ENCODE measurements around the gene CRELD1. TPM values are rescaled to one million over a fixed set of nuclear protein-coding genes. Genes with fewer than 3 reads are reported as not detected.

CRELD1 gene
- total and polyA plus RNA-seq, 2 of the 13 experiments (the other 11 are each of a cell fraction or from before 2014, with no cell fraction given), result 27.1 to 61.9 TPM

- TF ChIP-seq SP140L (CRISPR knock-in tag; IDR thresholded peaks at IDR 0.05; ENCODE audit: borderline replicate concordance) (no peak), AHR (CRISPR knock-in tag; IDR thresholded peaks at IDR 0.05) (peak; percentile 8; the same call in 1 of the 2 replicates), ZMYM4 (CRISPR knock-in tag; IDR thresholded peaks at IDR 0.05) (peak; percentile 94), EP300 (IDR thresholded peaks at IDR 0.05; ENCODE audit: low read depth in 2 of 2, low read length in 2 of 2) (peak; percentile 23 to 31; a peak in 2 of 4 replicates), EP300 (CRISPR knock-in tag; IDR thresholded peaks at IDR 0.05; ENCODE audit: borderline replicate concordance) (no peak), ZBTB7B (CRISPR knock-in tag; IDR thresholded peaks at IDR 0.05) (no peak), GZF1 (CRISPR knock-in tag; IDR thresholded peaks at IDR 0.05) (no peak), MAF1 (CRISPR knock-in tag; IDR thresholded peaks at IDR 0.05; ENCODE audit: borderline replicate concordance) (peak; percentile 75; the same call in 1 of the 2 replicates), ELF3 (CRISPR knock-in tag; IDR thresholded peaks at IDR 0.05) (peak; percentile 59), BRCA1 (CRISPR knock-in tag; IDR thresholded peaks at IDR 0.05) (no peak; the same call in 1 of the 2 replicates), EED (CRISPR knock-in tag; IDR thresholded peaks at IDR 0.05) (no peak), ADNP (CRISPR knock-in tag; IDR thresholded peaks at IDR 0.05) (peak; percentile 33; the same call in 1 of the 2 replicates), ZSCAN25 (CRISPR knock-in tag; IDR thresholded peaks at IDR 0.05) (peak; percentile 38; the same call in 1 of the 2 replicates), POLR2A (IDR thresholded peaks at IDR 0.05; ENCODE audit: insufficient read depth in 1 of 2, low read depth in 2 of 2, low read length in 2 of 2) (peak in 1 of 2 experiments; percentile 45; a peak in 1 of 4 replicates), FOXK1 (CRISPR knock-in tag; IDR thresholded peaks at IDR 0.05; ENCODE audit: borderline replicate concordance, low read depth) (peak; percentile 35; the same call in 1 of the 2 replicates), PHB2 (IDR thresholded peaks at IDR 0.05; ENCODE audit: partially characterized antibody) (no peak)
- TF ChIP-seq, protein P1, sequence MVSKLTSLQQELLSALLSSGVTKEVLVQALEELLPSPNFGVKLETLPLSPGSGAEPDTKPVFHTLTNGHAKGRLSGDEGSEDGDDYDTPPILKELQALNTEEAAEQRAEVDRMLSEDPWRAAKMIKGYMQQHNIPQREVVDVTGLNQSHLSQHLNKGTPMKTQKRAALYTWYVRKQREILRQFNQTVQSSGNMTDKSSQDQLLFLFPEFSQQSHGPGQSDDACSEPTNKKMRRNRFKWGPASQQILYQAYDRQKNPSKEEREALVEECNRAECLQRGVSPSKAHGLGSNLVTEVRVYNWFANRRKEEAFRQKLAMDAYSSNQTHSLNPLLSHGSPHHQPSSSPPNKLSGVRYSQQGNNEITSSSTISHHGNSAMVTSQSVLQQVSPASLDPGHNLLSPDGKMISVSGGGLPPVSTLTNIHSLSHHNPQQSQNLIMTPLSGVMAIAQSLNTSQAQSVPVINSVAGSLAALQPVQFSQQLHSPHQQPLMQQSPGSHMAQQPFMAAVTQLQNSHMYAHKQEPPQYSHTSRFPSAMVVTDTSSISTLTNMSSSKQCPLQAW (CRISPR knock-in tag; IDR thresholded peaks at IDR 0.05), result peak; percentile 66
- TF ChIP-seq, protein P2, sequence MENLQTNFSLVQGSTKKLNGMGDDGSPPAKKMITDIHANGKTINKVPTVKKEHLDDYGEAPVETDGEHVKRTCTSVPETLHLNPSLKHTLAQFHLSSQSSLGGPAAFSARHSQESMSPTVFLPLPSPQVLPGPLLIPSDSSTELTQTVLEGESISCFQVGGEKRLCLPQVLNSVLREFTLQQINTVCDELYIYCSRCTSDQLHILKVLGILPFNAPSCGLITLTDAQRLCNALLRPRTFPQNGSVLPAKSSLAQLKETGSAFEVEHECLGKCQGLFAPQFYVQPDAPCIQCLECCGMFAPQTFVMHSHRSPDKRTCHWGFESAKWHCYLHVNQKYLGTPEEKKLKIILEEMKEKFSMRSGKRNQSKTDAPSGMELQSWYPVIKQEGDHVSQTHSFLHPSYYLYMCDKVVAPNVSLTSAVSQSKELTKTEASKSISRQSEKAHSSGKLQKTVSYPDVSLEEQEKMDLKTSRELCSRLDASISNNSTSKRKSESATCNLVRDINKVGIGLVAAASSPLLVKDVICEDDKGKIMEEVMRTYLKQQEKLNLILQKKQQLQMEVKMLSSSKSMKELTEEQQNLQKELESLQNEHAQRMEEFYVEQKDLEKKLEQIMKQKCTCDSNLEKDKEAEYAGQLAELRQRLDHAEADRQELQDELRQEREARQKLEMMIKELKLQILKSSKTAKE (CRISPR knock-in tag; IDR thresholded peaks at IDR 0.05; ENCODE audit: borderline replicate concordance), result no peak
- TF ChIP-seq, protein P3, sequence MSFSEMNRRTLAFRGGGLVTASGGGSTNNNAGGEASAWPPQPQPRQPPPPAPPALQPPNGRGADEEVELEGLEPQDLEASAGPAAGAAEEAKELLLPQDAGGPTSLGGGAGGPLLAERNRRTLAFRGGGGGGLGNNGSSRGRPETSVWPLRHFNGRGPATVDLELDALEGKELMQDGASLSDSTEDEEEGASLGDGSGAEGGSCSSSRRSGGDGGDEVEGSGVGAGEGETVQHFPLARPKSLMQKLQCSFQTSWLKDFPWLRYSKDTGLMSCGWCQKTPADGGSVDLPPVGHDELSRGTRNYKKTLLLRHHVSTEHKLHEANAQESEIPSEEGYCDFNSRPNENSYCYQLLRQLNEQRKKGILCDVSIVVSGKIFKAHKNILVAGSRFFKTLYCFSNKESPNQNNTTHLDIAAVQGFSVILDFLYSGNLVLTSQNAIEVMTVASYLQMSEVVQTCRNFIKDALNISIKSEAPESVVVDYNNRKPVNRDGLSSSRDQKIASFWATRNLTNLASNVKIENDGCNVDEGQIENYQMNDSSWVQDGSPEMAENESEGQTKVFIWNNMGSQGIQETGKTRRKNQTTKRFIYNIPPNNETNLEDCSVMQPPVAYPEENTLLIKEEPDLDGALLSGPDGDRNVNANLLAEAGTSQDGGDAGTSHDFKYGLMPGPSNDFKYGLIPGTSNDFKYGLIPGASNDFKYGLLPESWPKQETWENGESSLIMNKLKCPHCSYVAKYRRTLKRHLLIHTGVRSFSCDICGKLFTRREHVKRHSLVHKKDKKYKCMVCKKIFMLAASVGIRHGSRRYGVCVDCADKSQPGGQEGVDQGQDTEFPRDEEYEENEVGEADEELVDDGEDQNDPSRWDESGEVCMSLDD (CRISPR knock-in tag; IDR thresholded peaks at IDR 0.05; ENCODE audit: borderline replicate concordance), result no peak; the same call in 1 of the 2 replicates
- TF ChIP-seq, protein P4, sequence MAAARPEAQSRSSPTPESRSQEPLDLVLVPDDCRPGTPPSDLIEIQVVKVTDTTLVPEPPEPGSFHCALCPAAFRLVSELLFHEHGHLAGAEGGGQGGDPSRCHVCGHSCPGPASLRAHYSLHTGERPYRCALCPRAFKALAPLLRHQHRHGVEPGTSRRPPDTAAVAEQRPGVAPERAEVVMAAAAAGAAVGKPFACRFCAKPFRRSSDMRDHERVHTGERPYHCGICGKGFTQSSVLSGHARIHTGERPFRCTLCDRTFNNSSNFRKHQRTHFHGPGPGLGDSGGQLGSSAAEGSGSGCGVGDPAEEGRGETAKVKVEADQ (CRISPR knock-in tag; IDR thresholded peaks at IDR 0.05; ENCODE audit: borderline replicate concordance), result no peak
Observed at GRCh38 chr3:9946112-9947024, 12.7 kb downstream of the CRELD1 start (continued).
